GM13977 (cell line): ENCODE data around the gene SCIMP.
"Not testable (repeated sequence)": the region's sequence is repeated elsewhere in the genome, so short reads cannot be mapped to it uniquely, and the experiment has no call there.

Source experiments
- DNase-seq: peaks from one replicate; pipeline ENCODE4 v3.0.0; 2012; ENCODE audit warnings: low spot score
- in situ Hi-C: fragments of 300-500 bp; cut with MboI; formaldehyde crosslinking; loops from one replicate; pipeline ENCODE4 v1.12.0; 2022; ENCODE audit warnings: low sequenced_read_pairs, low pct_unique_long_range_greater_than_20kb, mixed read lengths, inconsistent platforms; ENCODE audit not compliant: unreplicated experiment
- TF ChIP-seq, protein P1 (sequence below): IDR thresholded peaks from 2 replicates; pipeline ENCODE4 v1.5.1; 2012; ENCODE audit warnings: mild to moderate bottlenecking, control low read depth; ENCODE audit not compliant: insufficient read depth; ENCODE audit errors: extremely low read depth, missing control alignments

Gene SCIMP

DNA sequence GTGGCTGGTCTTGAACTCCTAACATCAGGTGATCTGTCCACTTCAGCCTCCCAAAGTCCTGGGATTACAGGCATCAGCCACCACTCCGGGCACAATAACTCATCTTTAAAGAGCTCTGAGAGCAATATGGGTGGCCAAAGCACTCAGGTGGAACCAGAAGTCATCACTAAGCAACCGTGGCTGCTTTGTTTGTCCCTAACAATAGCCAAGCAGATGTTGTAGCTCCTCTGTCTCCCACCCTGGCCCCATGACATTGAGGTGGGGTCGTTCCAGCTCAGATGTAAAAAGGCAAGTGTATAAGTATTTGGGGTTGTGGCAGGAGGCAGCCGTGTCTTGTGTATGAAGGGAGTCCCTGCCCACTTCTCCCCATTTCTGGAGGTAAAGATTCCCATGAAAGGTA is 3.7 kb upstream of the SCIMP start:
- in situ Hi-C loops = loop anchor here (5.0 kb wide), 1 partner anchor 41 kb away; no protein-coding TSS in a partner anchor
- no peak for DNase-seq
- TF ChIP-seq, protein P1, sequence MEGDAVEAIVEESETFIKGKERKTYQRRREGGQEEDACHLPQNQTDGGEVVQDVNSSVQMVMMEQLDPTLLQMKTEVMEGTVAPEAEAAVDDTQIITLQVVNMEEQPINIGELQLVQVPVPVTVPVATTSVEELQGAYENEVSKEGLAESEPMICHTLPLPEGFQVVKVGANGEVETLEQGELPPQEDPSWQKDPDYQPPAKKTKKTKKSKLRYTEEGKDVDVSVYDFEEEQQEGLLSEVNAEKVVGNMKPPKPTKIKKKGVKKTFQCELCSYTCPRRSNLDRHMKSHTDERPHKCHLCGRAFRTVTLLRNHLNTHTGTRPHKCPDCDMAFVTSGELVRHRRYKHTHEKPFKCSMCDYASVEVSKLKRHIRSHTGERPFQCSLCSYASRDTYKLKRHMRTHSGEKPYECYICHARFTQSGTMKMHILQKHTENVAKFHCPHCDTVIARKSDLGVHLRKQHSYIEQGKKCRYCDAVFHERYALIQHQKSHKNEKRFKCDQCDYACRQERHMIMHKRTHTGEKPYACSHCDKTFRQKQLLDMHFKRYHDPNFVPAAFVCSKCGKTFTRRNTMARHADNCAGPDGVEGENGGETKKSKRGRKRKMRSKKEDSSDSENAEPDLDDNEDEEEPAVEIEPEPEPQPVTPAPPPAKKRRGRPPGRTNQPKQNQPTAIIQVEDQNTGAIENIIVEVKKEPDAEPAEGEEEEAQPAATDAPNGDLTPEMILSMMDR = no peak

DNA sequence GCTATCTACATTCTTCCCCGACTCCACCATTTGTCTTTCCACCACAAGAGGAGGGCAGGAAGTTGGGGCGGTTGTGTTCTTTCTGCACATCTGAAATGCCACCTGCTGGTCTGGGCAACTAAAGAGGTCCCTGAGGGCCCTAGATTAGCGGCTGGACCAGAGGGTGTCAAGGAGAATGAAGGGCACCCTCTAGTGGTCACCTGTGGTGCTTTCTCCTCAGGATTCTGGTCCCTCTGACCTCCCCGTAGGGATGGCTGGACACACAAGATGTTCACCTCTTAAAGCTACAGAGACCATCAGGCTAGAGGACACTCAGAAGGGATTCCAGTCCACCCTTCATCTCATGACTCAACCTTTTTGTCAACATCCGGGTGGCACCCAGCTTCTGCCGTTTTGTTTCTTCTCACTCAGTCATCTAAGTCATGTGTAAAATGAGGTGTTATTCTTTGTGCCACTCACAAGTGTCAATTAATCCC is 2.9 kb upstream of the SCIMP start:
- in situ Hi-C loops = loop anchor here (5.0 kb wide), 1 partner anchor 40 kb away; no protein-coding TSS in a partner anchor
- DNase-seq = peak; percentile 56
- TF ChIP-seq, protein P1 = peak; percentile 92

DNA sequence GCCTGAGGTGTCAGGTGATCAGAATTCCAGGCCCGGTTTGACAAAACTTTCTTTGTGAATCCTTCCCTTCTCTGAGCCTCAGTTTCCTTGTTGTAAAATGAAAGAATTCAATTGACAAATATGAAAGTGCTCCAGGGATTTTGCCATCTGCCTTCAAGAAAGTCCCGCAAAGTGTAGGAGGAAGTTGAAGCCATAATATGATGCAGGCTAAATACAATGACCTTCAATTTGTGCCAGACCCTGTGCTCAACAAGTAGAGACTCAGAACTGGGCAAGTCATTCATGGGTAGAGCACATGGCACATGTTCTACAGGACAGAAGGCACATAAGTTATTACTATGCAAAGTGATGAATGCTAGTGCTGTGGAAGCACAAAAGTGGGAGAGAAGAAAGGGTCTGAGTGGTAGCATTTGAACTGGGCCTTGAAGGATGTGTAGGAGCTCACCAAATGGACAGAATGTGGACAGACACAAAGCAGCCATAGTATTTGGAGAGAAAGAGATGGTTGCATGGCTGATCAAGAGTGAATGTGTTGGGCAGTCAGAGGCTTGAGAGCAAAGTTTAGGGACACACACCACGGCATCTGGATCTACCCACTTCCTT is 2.4 kb upstream of the SCIMP start:
- in situ Hi-C loops = loop anchor here (5.0 kb wide), 1 partner anchor 40 kb away; no protein-coding TSS in a partner anchor
- DNase-seq = no peak
- TF ChIP-seq, protein P1 = no peak

DNA sequence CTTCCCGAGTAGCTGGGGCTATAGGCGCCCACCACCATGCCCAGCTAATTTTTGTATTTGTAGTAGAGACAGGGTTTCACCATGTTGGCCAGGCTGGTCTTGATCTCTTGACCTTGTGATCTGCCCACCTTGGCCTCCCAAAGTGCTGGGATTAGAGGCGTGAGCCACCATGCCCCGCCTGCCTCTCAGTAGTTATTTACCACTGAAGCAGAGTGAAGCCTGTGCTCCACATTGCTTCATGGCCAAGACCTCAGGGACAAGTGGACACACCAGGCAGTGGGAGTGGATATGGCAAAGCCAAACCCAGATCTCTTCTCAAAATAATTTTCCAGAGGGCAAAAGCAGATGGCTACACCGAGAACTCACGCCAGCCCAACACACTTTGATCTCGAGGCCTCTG is 1.2 kb downstream of the SCIMP start:
- in situ Hi-C loops, DNase-seq: not testable (repeated sequence)

DNA sequence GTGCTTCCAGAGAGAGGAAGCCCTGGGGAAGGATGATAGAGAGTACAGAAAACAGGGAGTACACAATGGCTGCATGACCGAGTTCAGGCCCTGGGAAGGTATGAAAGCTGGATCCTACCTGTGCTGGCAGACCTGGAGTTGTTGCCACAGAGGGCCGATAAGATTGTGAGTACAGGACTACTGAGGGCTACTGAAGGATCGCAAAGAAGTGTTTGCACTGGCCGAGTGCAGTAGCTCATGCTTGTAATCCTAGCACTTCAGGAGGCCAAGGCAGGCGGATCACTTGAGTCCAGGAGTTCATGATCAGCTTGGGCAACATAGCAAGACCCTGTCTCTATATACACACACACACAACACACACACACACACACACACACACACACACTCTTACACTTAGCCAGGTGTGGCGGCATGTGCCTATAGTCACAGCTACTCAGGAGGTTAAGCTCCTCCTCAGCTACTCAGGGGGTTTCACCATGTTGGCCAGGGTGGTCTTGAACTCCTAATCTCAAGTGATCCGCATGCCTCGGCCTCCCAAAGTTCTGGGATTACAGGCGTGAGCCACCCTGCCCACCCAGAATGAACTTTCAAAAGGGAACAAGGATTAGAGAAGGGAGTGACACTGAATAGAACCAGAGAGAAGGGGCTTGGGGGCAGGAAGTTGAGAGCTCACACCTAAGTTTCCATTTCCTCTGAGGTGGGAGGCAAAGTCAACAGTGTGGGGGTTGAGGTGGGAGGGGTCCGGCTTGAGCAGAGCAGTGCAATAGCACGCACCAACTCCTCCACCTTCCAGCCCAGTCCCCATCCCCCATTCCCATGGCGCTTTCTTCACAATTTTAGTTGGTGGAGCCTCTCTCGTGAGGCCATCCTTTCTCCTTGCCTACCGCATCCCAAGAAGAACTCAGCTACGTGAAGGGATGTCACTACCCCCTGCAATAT is 7.5 kb downstream of the SCIMP start:
- TF ChIP-seq, protein P1 = no peak
- in situ Hi-C loops = no loop called here
- DNase-seq = no peak

DNA sequence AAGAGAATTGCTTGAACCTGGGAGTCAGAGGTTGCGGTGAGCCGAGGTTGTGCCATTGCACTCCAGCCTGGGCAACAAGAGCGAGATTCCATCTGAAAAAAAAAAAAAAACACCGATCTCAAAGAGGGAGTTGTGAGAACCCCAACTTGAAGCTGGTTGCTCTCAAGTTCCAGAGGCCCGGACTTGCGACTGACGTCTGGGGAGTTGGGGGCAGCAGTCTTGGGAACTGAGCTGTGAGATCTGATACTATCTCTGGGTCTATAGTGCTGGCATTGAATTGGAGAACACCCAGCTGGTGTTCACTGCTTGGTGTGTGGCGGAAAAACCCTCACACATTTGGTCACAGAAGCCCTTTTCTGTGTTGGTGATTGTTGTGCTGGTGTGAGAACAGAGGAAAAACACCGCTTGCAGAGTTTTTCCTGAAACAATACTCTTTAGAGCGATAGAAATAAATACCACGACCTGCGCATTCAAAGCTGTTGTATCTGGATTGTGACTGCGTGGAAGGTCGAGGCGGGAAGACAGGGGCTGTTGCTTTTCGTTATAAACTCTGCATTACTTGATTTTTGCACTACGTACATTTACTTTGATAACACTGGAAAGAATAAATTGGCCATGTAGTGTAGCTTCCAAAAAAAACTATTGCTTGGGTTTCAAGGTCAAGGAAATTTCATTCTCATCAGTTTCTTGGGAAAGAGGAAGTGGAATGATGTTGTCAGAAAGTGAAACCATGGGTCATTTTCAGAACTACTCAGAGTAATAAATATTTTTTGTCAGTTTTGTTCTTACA is 8.8 kb downstream of the SCIMP start:
- TF ChIP-seq, protein P1 = no peak
- in situ Hi-C loops = no loop called here
- DNase-seq = no peak

DNA sequence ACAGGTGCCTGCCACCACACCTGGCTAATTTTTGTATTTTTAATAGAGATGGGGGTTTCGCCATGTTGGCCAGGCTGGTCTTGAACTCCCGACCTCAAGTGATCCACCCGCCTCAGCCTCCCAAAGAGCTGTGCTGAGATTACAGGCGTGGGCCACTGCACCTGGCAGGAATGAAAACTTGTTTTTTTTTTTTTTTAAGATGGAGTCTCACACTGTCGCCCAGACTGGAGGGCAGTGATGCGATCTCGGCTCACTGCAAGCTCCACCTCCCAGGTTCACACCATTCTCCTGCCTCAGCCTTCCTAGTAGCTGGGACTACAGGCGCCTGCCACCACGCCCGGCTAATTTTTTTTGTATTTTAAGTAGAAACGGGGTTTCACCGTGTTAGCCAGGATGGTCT is 12.7 kb downstream of the SCIMP start:
- DNase-seq, in situ Hi-C loops: not testable (repeated sequence)
